HG02981 (cell line): ENCODE results near the gene BEND7.

Experiments
- ATAC-seq: cut with Tn5 transposase; IDR thresholded peaks from one replicate; pipeline ENCODE4 v1.9.1; 2021; ENCODE audit warnings: mild to moderate bottlenecking, moderate library complexity; ENCODE audit not compliant: unreplicated experiment

Gene BEND7

GRCh38 chr10:13521026-13521425 is 7.8 kb downstream of the BEND7 start:
- ATAC-seq: no peak

GRCh38 chr10:13520194-13520593 is 8.6 kb downstream of the BEND7 start:
- ATAC-seq: no peak

- ATAC-seq: no peak
Measured at GRCh38 chr10:13518076-13518692, 10.6 kb downstream of the BEND7 start.

DNA sequence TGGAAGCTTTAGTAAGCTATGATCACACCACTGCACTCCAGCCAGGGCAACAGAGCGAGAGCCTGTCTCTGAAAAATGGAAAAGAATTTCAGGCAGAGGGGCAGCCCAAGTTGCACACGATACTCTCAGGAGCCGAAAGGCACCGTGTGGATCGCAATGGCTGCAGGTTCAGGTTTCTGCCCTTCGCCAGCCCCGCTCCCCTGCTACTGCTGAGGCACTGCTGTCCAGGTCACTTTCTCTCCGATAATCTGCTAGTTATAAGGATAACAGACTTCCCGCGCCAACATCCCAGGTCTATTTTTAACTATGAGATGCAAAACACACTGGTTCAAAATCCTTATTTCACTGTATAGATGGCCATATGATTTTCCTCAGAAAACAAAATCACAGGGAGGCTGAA is 11.1 kb downstream of the BEND7 start:
- no peak for ATAC-seq

- ATAC-seq: no peak
Measured at GRCh38 chr10:13516176-13516575, 12.6 kb downstream of the BEND7 start.

DNA sequence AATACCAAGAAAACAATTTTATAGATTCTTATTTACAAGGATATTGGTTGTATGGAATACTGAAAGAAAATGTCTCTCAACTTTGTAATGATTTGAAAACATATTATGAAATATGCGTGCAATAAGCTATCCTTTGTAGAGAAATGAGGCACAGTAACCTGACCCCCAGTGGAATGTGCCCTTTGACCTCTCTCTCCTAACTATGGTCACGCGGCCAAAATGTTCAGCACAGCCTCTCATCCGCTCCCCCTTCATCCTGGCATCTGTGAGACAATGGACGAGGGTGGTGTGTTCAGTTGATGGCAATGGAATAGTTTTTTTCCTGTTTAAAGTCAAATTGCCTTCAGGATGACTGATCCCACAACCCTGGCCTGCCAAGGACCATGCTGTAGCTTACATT is 13.3 kb downstream of the BEND7 start:
- ATAC-seq: no peak

DNA sequence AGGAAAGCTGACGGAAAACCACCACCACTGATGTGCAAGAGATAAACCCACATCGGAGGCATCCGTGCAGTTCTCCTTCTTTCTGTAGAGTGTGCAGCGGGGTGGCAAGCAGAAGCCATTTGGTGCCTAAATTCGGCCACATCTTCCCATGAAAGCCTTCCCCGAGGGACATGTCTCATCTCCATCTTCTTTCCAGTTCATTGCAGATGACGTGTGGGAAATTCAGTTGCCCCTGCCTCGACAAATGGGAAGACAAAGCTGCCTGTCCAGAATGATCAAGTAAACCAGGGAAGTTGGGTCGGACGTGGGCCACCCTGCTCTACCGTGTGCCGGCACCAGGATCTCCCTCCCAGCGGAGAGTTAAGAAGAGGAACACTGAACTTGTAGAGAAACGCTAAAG is 14.5 kb downstream of the BEND7 start:
- ATAC-seq: no peak

DNA sequence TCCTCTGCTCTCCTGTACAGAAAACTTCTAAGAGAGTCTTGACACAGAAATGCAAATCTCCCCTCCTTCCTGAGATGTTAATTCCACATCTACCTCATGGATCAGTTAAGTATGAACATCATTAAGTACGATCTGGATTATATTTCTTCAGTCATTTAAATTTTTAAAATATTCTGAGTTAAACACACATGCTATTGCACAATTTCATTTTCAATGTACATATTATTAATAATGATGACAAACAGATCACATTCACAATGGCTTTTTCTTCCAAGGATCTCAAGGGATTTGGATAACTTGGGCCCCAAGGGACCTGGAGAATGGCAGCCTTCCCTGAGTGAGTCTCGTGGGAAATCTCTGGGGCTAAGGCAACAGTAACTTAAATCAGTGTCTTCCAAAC is 16.2 kb downstream of the BEND7 start:
- ATAC-seq: no peak

DNA sequence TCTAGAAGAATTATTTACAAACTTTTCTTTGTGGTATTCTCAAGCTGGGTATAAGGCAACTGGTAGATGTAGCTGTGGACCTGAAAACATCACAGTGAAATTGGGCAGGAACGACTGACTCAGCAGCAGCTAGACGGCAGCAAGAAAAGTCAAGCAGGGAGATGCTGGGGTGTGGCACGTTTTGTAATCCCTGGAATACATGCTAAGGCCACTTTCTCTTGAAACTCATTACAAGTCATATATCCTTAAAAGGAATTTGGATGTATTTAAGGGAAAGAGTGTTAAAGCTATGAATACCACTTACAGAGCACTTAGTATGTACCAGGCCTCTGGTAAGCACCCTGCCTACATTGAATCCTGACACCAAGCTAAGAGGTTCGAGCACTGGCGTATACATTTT is 17.4 kb downstream of the BEND7 start:
- ATAC-seq: no peak

DNA sequence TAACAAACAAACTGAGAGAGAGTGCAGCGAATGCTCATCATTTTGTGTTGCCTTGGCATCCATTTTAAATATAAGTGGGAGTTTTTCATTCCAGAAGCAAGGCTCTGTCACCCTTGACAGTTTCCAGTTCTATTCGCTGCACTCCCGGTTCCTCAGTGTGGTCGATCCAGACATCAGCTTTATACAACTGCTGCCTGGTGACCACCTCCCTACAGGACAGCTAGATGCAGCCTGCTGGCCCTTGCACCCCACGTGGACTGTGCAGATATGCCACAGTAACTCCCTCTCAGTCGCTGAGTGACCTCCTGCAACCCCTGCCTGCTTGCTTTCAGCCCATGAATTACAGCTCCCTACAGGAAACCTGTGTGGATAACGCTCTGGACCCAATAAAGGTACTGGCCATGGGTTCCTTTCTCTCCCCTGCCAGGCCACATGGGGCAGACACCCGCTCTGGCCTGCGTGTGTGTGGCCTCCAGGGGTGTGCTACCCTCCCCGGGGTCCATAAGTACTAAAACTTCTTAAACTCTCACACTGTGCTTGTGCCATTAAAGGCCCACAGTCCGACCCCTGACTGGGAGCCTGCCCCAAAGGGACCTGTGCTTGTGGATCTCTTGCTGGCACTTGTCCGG is 23.6 kb downstream of the BEND7 start:
- ATAC-seq: no peak

DNA sequence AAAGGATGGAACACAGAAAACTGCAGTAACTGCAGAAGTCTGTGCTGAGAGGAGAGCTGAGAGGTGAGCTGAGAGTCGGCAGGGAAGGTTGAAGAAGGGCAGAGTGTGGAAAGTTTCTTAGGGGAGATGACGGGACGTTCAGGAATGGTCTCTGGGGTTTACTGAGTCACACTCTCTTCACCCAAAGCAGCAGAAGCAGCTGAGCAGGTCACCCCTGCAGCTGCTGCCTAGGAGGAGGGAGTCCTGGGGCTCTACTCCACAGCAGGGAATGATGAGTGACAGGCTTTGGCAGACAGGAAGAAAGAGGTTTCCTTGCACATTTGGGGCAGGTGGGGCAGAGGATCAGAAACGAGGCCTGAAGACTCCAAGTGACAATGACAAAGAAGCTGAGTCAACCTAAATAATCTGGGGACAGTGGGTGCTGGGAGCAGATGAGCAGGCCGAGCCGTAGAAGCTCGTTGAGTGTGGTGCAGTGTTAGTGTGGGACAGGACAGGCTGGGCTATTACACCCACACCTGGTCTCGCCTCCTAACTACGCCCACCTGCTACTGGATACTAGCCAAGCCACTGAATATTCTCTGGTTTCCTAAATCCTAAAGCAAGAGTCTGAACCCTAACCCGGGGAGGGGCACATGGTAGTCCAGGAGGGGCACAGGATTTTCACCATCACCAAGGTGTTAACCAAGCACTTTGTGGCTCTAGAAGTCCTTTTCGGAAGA is 24.9 kb downstream of the BEND7 start:
- no peak for ATAC-seq

- no peak for ATAC-seq
Measured at GRCh38 chr10:13502380-13502779, 26.4 kb downstream of the BEND7 start.

GRCh38 chr10:13500201-13500600 is 28.6 kb downstream of the BEND7 start:
- no peak for ATAC-seq

- ATAC-seq: no peak
Measured at GRCh38 chr10:13499150-13499549, 29.7 kb downstream of the BEND7 start.

GRCh38 chr10:13496931-13497330 is 31.9 kb downstream of the BEND7 start:
- no peak for ATAC-seq

GRCh38 chr10:13496164-13496563 is 32.6 kb downstream of the BEND7 start:
- ATAC-seq: no peak

GRCh38 chr10:13492493-13493180 is 36.2 kb downstream of the BEND7 start:
- no peak for ATAC-seq

DNA sequence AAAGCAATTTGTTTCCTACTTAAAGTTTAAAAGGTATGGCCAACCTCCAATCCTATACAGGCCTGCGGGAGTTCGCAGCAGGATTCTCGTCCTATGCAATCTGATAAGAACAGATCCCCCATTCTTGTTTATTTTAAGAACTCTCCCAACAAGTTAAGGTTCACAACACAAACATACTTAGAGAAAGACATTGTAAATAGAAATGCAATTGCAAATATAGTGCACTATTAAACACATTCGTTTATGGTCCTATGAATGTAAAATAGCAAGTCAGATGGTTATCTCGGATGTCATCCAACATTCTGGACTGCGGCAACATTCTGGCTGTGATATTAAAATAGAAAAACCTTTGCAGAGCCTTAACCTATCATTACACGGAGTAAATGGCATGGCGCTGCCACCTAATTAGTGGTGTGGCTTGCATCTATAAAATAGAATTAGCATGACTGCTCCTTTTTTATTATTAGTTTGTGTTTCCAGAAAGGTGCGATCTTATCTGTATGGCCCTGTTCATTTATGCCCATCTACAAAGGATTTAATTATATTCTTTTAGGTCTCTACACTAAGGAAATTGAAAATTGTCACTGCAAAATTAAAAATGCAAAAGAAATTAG is 37.0 kb downstream of the BEND7 start:
- no peak for ATAC-seq

DNA sequence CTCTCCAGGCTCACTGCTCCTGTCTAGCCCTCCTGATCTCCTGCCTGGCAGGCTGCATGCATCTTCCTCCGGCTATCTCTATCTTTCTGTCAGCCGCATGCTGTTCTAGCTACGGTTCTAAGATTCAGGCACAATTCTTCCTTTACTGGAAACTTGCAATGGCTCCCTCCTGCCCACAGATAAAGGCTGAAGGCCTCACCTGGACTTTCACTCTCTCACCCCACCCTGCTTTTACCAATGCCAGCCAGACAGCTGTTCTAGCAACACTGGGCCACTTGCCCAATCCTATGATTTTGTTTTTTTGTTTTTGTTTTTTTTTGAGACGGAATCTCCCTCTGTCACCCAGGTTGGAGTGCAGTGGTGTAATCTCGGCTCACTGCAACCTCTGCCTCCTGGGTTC is 38.3 kb downstream of the BEND7 start:
- no peak for ATAC-seq

- ATAC-seq: no peak
Measured at GRCh38 chr10:13489035-13489599, 39.7 kb downstream of the BEND7 start.

DNA sequence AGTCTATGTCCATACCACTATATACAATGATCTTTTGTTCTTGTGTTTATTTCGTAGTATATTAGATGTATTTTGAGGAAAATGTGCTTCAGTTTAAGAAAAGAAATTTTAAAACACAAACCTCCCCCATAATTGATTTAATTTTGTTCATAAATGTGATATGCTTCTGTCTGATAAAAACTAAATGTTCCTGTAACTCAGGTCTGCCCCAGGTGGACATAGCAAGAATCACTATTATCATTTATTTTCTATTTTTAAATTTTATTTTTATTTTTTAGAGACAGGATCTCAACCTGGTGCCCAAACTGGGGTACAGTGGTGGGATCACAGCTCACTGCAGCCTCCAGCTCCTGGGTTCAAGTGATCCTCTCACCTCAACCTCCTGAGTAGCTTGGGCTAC is 43.2 kb downstream of the BEND7 start:
- no peak for ATAC-seq
